Measurements from ENCODE around the gene CLEC5A. TPM values are rescaled to one million over a fixed set of nuclear protein-coding genes. Genes with fewer than 3 reads are reported as not detected.

Gene CLEC5A
- total RNA-seq: not detected in 2 replicates

GRCh38 chr7:141946796-141947195, at the start of gene CLEC5A:
CLEC5A (minus strand) TSS chr7:141946974; CDS start chr7:141946292, 682 bp downstream.

GRCh38 chr7:141973673-141974072, 26.9 kb upstream of the CLEC5A start, which contains the start of gene TAS2R38:
TAS2R38 (minus strand) TSS chr7:141973773; CDS start chr7:141973689, 84 bp downstream.

DNA sequence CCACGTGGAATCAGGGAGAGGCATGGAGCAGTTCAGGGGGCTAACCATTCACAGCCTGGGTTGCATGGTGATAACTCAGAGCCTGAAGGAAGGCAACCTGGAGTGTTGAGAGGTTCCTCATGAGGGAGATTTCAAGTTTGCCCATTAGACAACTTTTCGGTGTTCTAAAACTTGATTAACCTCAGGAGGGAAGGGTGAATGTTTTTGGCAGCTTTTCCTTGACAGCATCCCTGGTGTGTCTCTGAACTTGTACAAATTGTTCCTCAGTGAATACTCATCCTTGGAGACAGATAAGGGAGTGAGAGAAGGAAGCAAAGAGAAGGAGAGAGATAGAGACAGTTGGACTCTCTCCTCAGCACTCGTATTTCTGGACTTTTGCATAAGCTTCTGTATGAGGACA, 30.7 kb downstream of the CLEC5A start, which contains the start of gene OR9A4:
TSS of gene OR9A4 (plus strand) at position 301 of the 400 bp plus-strand sequence. CDS start 2,477 bp downstream, outside the sequence.

Other genes starting within 250 kb of the CLEC5A start
- 28.8 and 161 TPM in 2 replicates for gene DENND11, start 244.8 kb downstream of the CLEC5A start, total RNA-seq
- not detected in 2 replicates for gene WEE2, start 238.6 kb downstream of the CLEC5A start, total RNA-seq
- 130 and 147 TPM in 2 replicates for gene SSBP1, start 208.6 kb downstream of the CLEC5A start, total RNA-seq
- 0.97 and 3.9 TPM in 2 replicates for gene TAS2R3, start 182.9 kb downstream of the CLEC5A start, total RNA-seq
- 0.32 and 2.1 TPM in 2 replicates for gene TAS2R4, start 170.3 kb downstream of the CLEC5A start, total RNA-seq
- 0.16 and 2.8 TPM in 2 replicates for gene TAS2R5, start 156.8 kb downstream of the CLEC5A start, total RNA-seq
- gene PRSS37, start 105.5 kb downstream of the CLEC5A start, total RNA-seq: not detected in 2 replicates
- gene OR9A4, start 30.6 kb downstream of the CLEC5A start, total RNA-seq: not detected in 2 replicates
- gene TAS2R38, start 26.8 kb upstream of the CLEC5A start, total RNA-seq: not detected in 2 replicates
- gene MGAM, start 48.9 kb upstream of the CLEC5A start, total RNA-seq: under 0.01 TPM in 1 of 2 replicates, not detected in the other
- gene MGAM2, start 164.7 kb upstream of the CLEC5A start, total RNA-seq: not detected in 2 replicates